Urinary bladder (tissue), 4 donors: Measurements from ENCODE around the gene STARD6. TPM values are rescaled to one million over a fixed set of nuclear protein-coding genes. Genes with fewer than 3 reads are reported as not detected.
"Not testable (repeated sequence)": the region's sequence is repeated elsewhere in the genome, so short reads cannot be mapped to it uniquely, and the experiment has no call there.

Experiments used
- DNase-seq: peaks from one replicate; pipeline ENCODE4 v3.0.0-alpha.2; 2015; ENCODE audit errors: extremely low spot score
- H3K27ac ChIP-seq: one replicate; pipeline ENCODE4 v1.5.1; 2013; ENCODE audit warnings: low read depth, mild to moderate bottlenecking, moderate library complexity
- H3K36me3 ChIP-seq: one replicate; pipeline ENCODE4 v1.6.1; 2013; ENCODE audit warnings: mild to moderate bottlenecking, moderate library complexity; ENCODE audit not compliant: insufficient read depth
- H3K4me1 ChIP-seq: one replicate; pipeline ENCODE4 v1.6.1; 2013; ENCODE audit warnings: mild to moderate bottlenecking, moderate library complexity; ENCODE audit not compliant: insufficient read depth
- H3K4me3 ChIP-seq: one replicate; pipeline ENCODE4 v1.5.1; 2013; ENCODE audit warnings: low read depth, low read length
- WGBS: extraction: QIAGEN DNeasy Blood & Tissue Kit; methylation state at CpG from one replicate; pipeline ENCODE4 v1.1.7; 2013; 5-methylcytosine and 5-hydroxymethylcytosine counted together
- polyA plus RNA-seq: library from polyadenylated mRNA; stranded (reverse); fragments of 200-250 nt; gene quantifications from one replicate; pipeline ENCODE4 v1.2.3, GENCODE V29; 2013
- total RNA-seq: library from RNA; depleted of rRNA; stranded (reverse); fragments of >200 nt; gene quantifications from one replicate; pipeline ENCODE4 v1.2.3, GENCODE V29; 2014
- donor health status: healthy with polysubstance abuse.
- donor health status: healthy.

The STARD6 gene
- total RNA-seq: 0.53 TPM
- polyA plus RNA-seq: not detected

- Histone ChIP-seq H3K4me3 (peak within 1 kb of the TSS; percentile 71), H3K27ac (no peak within 1 kb of the TSS), H3K36me3 (no peaks in the 10 kb centered on the region), H3K4me1 (no peaks in the 10 kb centered on the region)
- under 1% methylated on average over 62 of the region's 62 CpGs for WGBS
- DNase-seq: peak; percentile 70
These were observed at the start of gene STARD6, which contains the start of gene C18orf54 for GRCh38 chr18:54357660-54358494. TSS of gene STARD6 (minus strand) at chr18:54357858. CDS start at chr18:54354573, 3,285 bp downstream. TSS of gene C18orf54 (plus strand) at chr18:54357906. CDS start at chr18:54360573, 2,667 bp downstream.

GRCh38 chr18:54405290-54405689 is 47.6 kb upstream of the STARD6 start:
- Histone ChIP-seq H3K36me3 (no peaks in the 10 kb centered on the region), H3K4me1 (no peaks in the 10 kb centered on the region), H3K27ac (no peak overlapping the region), H3K4me3 (no peak overlapping the region)
- DNase-seq: no peak

- H3K36me3 ChIP-seq: no peaks in the 10 kb centered on the region
- WGBS: 74% methylated on average over 1 of the region's 1 CpG
These were observed 39.1 kb upstream of the STARD6 start for GRCh38 chr18:54396760-54397159.

GRCh38 chr18:54393648-54394294 is 36.1 kb upstream of the STARD6 start:
- DNase-seq: no peak
- Histone ChIP-seq H3K4me3 (no peak overlapping the region), H3K36me3 (no peaks in the 10 kb centered on the region), H3K27ac (no peak overlapping the region), H3K4me1 (no peaks in the 10 kb centered on the region)
- WGBS: 61% methylated on average over 1 of the region's 1 CpG

More at GRCh38 chr18:54396760-54397159, 39.1 kb upstream of the STARD6 start:
- no peak for DNase-seq
- no peaks in the 10 kb centered on the region for H3K4me1 ChIP-seq
- no peak overlapping the region for H3K4me3 ChIP-seq
- no peak overlapping the region for H3K27ac ChIP-seq

GRCh38 chr18:54392543-54393023 is 34.9 kb upstream of the STARD6 start:
- Histone ChIP-seq H3K4me3 (no peak overlapping the region), H3K27ac (no peak overlapping the region), H3K4me1 (no peaks in the 10 kb centered on the region), H3K36me3 (no peaks in the 10 kb centered on the region)
- peak; percentile 23 for DNase-seq
- 36% methylated on average over 3 of the region's 3 CpGs for WGBS

- 36% methylated on average over 3 of the region's 3 CpGs for WGBS
- DNase-seq: no peak
- Histone ChIP-seq H3K27ac (no peak overlapping the region), H3K4me3 (no peak overlapping the region), H3K36me3 (no peaks in the 10 kb centered on the region), H3K4me1 (no peaks in the 10 kb centered on the region)
These were observed 33.2 kb upstream of the STARD6 start for GRCh38 chr18:54390838-54391237.

- DNase-seq: no peak
- no peak overlapping the region for H3K27ac ChIP-seq
- H3K36me3 ChIP-seq: no peaks in the 10 kb centered on the region
- 41% methylated on average over 2 of the region's 2 CpGs for WGBS
- H3K4me3 ChIP-seq: no peak overlapping the region
- H3K4me1 ChIP-seq: no peaks in the 10 kb centered on the region
These were observed 31.5 kb upstream of the STARD6 start for GRCh38 chr18:54389143-54389505.

- DNase-seq: no peak
- H3K4me1 ChIP-seq: no peaks in the 10 kb centered on the region
- H3K4me3 ChIP-seq: no peak overlapping the region
- WGBS: 46% methylated on average over 6 of the region's 6 CpGs
- no peaks in the 10 kb centered on the region for H3K36me3 ChIP-seq
- no peak overlapping the region for H3K27ac ChIP-seq
These were observed 30.8 kb upstream of the STARD6 start for GRCh38 chr18:54388203-54389142.

- WGBS: 93% methylated on average over 3 of the region's 3 CpGs
- Histone ChIP-seq H3K4me3 (no peak overlapping the region), H3K27ac (no peak overlapping the region), H3K36me3 (no peaks in the 10 kb centered on the region), H3K4me1 (no peaks in the 10 kb centered on the region)
- DNase-seq: no peak
These were observed 30.0 kb upstream of the STARD6 start for GRCh38 chr18:54387631-54388030.

GRCh38 chr18:54386800-54387495 is 29.3 kb upstream of the STARD6 start:
- H3K27ac ChIP-seq, H3K4me1 ChIP-seq, DNase-seq, H3K36me3 ChIP-seq, H3K4me3 ChIP-seq: not testable (repeated sequence)
- 93% methylated on average over 23 of the region's 23 CpGs for WGBS

GRCh38 chr18:54386043-54386442 is 28.4 kb upstream of the STARD6 start:
- Histone ChIP-seq H3K36me3 (no peaks in the 10 kb centered on the region), H3K4me3 (no peak overlapping the region), H3K27ac (no peak overlapping the region), H3K4me1 (no peaks in the 10 kb centered on the region)
- WGBS: 35% methylated on average over 4 of the region's 4 CpGs
- DNase-seq: peak; percentile 17

GRCh38 chr18:54382733-54383252 is 25.1 kb upstream of the STARD6 start:
- 87% methylated on average over 8 of the region's 8 CpGs for WGBS
- Histone ChIP-seq H3K4me3 (no peak overlapping the region), H3K36me3 (no peaks in the 10 kb centered on the region), H3K4me1 (no peaks in the 10 kb centered on the region), H3K27ac (no peak overlapping the region)
- DNase-seq: no peak
